AG08396 (cell line): ENCODE results near the gene PDZD2.

ENCODE experiments used
- DNase-seq: peaks from one replicate; pipeline ENCODE4 v3.0.0; 2012; ENCODE audit warnings: low spot score, mixed read lengths

PDZD2 gene

GRCh38 chr5:32143617-32144377 lies 504.9 kb downstream of the PDZD2 start:
- no peak for DNase-seq

- no peak for DNase-seq
Measured at GRCh38 chr5:32144378-32145207, 505.7 kb downstream of the PDZD2 start.

- no peak for DNase-seq
Measured at GRCh38 chr5:32145378-32145777, 506.4 kb downstream of the PDZD2 start.

GRCh38 chr5:32147236-32147635 lies 508.3 kb downstream of the PDZD2 start:
- DNase-seq: no peak

- no peak for DNase-seq
Measured at GRCh38 chr5:32147959-32148358, 509.0 kb downstream of the PDZD2 start.

- DNase-seq: no peak
Measured at GRCh38 chr5:32150366-32150765, 511.4 kb downstream of the PDZD2 start.

GRCh38 chr5:32151198-32151597 lies 512.3 kb downstream of the PDZD2 start:
- no peak for DNase-seq

GRCh38 chr5:32153723-32154122 lies 514.8 kb downstream of the PDZD2 start:
- no peak for DNase-seq

GRCh38 chr5:32155211-32155610 lies 516.3 kb downstream of the PDZD2 start:
- DNase-seq: no peak

- DNase-seq: no peak
Measured at GRCh38 chr5:32156635-32157034, 517.7 kb downstream of the PDZD2 start.

GRCh38 chr5:32157078-32157477 lies 518.1 kb downstream of the PDZD2 start:
- no peak for DNase-seq

GRCh38 chr5:32158679-32158975 lies 519.7 kb downstream of the PDZD2 start:
- DNase-seq: no peak

GRCh38 chr5:32159328-32160072 lies 520.6 kb downstream of the PDZD2 start:
- no peak for DNase-seq

- DNase-seq: no peak
Measured at GRCh38 chr5:32160228-32160627, 521.3 kb downstream of the PDZD2 start.
